Activated CD4-positive, alpha-beta T cell treated with anti-CD3 and anti-CD28 coated beads, Interleukin-10, Interleukin-2, amounts not matched to agents 100 ng/mL and 50 ng/mL, durations not matched to agents 16 hours and 8 hours (primary cell): ENCODE results near the gene GALM.

ENCODE experiments used
- DNase-seq: peaks from one replicate; pipeline ENCODE4 v3.0.0-alpha.2; 2020

The GALM gene

GRCh38 chr2:38778687-38779082 lies 112.8 kb downstream of the GALM start:
- no peak for DNase-seq

GRCh38 chr2:38783586-38783985 lies 117.7 kb downstream of the GALM start:
- DNase-seq, result no peak
